Adrenal gland (tissue), 12 donors: ENCODE measurements around the gene GTF2A2. TPM values are rescaled to one million over a fixed set of nuclear protein-coding genes. Genes with fewer than 3 reads are reported as not detected.
"Not testable (repeated sequence)": the region's sequence is repeated elsewhere in the genome, so short reads cannot be mapped to it uniquely, and the experiment has no call there.

Source experiments
- DNase-seq, 7 donors: peaks; one replicate each; pipeline ENCODE4 v3.0.0-alpha.2; 2019 to 2020
- H3K27ac ChIP-seq, 5 donors: fragments of 200-600 bp; sonication (generic) in 4 of 5; 1 replicate in 3 of 5; 2 replicates in 2 of 5; pipeline versions ENCODE4 v1.5.1 to v1.8.0; 2016 to 2020; ENCODE audit warnings: mild to moderate bottlenecking in 1 of 5
- H3K27me3 ChIP-seq: fragments of 200-600 bp; 2 replicates; pipeline ENCODE4 v1.8.0; 2021
- H3K36me3 ChIP-seq, 2 donors: fragments of 200-600 bp; replicated peaks in 1 of 2; 1 replicate in 1 of 2; 2 replicates in 1 of 2; pipeline versions ENCODE4 v1.5.1 to v1.8.0; 2018 to 2022
- H3K4me1 ChIP-seq, 2 donors: fragments of 200-600 bp; replicated peaks in 1 of 2; 1 replicate in 1 of 2; 2 replicates in 1 of 2; pipeline versions ENCODE4 v1.5.1 to v1.8.0; 2018 to 2021
- H3K4me3 ChIP-seq, 4 donors: fragments of 200-600 bp; sonication (generic) in 3 of 4; one replicate each; pipeline ENCODE4 v1.5.1; 2016 to 2018
- H3K9me3 ChIP-seq, 3 donors: fragments of 200-600 bp; sonication (generic) in 1 of 3; replicated peaks in 1 of 3; 1 replicate in 2 of 3; 2 replicates in 1 of 3; pipeline versions ENCODE4 v1.5.1 to v1.8.0; 2016 to 2021
- POLR2A ChIP-seq, 2 donors: fragments of 450-650 bp; IDR thresholded peaks; one replicate each; pipeline ENCODE4 v1.6.1; 2017; ENCODE audit warnings: antibody characterized with exemption in 2 of 2, mild to moderate bottlenecking in 2 of 2, moderate library complexity in 1 of 2
- WGBS, 4 donors: extraction: QIAGEN DNeasy Blood & Tissue Kit in 2 of 4; methylation state at CpG; one replicate each; pipeline versions ENCODE4 v1.1.5 to v1.1.7; 2013 to 2017; 5-methylcytosine and 5-hydroxymethylcytosine counted together
- intact Hi-C, 2 donors: fragments of 100-400 bp; cut with DNase I; formaldehyde crosslinking; loops; one replicate each; pipeline versions ENCODE4 v1.14.1 to v1.15.0; 2022 to 2023
- polyA plus RNA-seq, 3 donors: library from polyadenylated mRNA; stranded (reverse); fragments of 200-250 nt in 2 of 3; fragments of 350-450 nt in 1 of 3; fragmentation: Illumina TruSeq in 1 of 3; extraction: RNeasy Lipid Tissue Mini Kit (QIAGEN cat#74804) in 1 of 3; gene quantifications; one replicate each; pipeline ENCODE4 v1.2.3, GENCODE V29; 2013 to 2014
- total RNA-seq, 9 donors: library from RNA; depleted of rRNA in 4 of 9; stranded (reverse); fragments of >200 nt in 4 of 9; fragments of 120-200 nt in 1 of 9; fragmentation: NEBNext Ultra II Directional in 1 of 9; extraction: Animal tissue kit (Norgen Biotek cat#: 25700) in 1 of 9; gene quantifications; one replicate each; pipeline versions ENCODE4 v1.1.0 to v1.2.4, GENCODE V29; 2013 to 2023
- TF ChIP-seq, protein P1 (sequence below), 6 experiments: fragments of 450-650 bp in 4 of 6; fragments of 200-600 bp in 2 of 6; sonication (generic) in 1 of 6; IDR thresholded peaks; 1 replicate in 5 of 6; 2 replicates in 1 of 6; pipeline versions ENCODE4 v1.5.1 to v1.8.0; 2016 to 2021; ENCODE audit warnings: antibody characterized with exemption in 6 of 6, mild to moderate bottlenecking in 2 of 6, moderate library complexity in 1 of 6
- donor health status: healthy with polysubstance abuse.
- donor health status: Bipolar disorder and iron deficiency.
- donor health status: DM: yes; HTN: yes; CAD: no.
- donor health status: DM: no; HTN: no; CAD: no.
- donor health status: DM: no; HTN: no; CAD: no.
- donor health status: DM: yes; HTN: yes; CAD: no.

Gene GTF2A2
- total and polyA plus RNA-seq, 12 donors, result 34.8 to 737 (median 105) TPM

GRCh38 chr15:59646277-59646676 is 11.0 kb downstream of the GTF2A2 start:
- no peak for DNase-seq
- TF ChIP-seq POLR2A (IDR thresholded peaks at IDR 0.05), result no peak
- TF ChIP-seq, protein P1, sequence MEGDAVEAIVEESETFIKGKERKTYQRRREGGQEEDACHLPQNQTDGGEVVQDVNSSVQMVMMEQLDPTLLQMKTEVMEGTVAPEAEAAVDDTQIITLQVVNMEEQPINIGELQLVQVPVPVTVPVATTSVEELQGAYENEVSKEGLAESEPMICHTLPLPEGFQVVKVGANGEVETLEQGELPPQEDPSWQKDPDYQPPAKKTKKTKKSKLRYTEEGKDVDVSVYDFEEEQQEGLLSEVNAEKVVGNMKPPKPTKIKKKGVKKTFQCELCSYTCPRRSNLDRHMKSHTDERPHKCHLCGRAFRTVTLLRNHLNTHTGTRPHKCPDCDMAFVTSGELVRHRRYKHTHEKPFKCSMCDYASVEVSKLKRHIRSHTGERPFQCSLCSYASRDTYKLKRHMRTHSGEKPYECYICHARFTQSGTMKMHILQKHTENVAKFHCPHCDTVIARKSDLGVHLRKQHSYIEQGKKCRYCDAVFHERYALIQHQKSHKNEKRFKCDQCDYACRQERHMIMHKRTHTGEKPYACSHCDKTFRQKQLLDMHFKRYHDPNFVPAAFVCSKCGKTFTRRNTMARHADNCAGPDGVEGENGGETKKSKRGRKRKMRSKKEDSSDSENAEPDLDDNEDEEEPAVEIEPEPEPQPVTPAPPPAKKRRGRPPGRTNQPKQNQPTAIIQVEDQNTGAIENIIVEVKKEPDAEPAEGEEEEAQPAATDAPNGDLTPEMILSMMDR (IDR thresholded peaks at IDR 0.05), result no peak
- Histone ChIP-seq H3K4me3 (no peak overlapping the region), H3K4me1 (no peaks in the 10 kb centered on the region), H3K27ac (no peak overlapping the region), H3K36me3 (peaks cover 0 to 33% of the 10 kb centered on the region in 2 donors), H3K27me3 (no peaks in the 10 kb centered on the region), H3K9me3 (no peaks in the 10 kb centered on the region)
- intact Hi-C loops, result no loop called here
- WGBS, 4 donors, result 96 to 100% (median 100%) methylated on average over 1 of the region's 1 CpG

GRCh38 chr15:59645812-59646211 is 11.5 kb downstream of the GTF2A2 start:
- H3K9me3 ChIP-seq, intact Hi-C loops, H3K4me3 ChIP-seq, H3K4me1 ChIP-seq, DNase-seq, H3K27me3 ChIP-seq, H3K27ac ChIP-seq: not testable (repeated sequence)
- peaks cover 0 to 28% of the 10 kb centered on the region in 2 donors for H3K36me3 ChIP-seq
- WGBS, 4 donors, result 96 to 97% (median 97%) methylated on average over 9 of the region's 9 CpGs

DNA sequence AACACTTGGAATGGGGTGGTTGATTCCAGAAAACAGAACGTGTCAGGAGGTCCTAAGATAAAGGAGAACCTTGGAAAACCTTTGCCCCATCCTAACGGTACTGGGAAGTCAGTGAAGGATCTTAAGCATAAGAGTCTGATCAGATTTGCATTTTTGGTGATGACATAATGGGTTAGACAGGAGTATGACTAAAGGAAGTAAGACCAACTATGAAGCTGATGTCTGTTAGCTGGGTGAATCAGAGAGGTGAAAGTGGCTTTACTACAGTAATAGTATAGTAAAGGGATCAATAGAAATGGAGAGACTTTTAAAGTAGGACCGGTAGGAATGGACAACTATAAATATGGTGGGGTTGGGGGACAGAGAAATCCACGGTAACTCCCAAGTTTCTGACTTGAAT is 12.6 kb downstream of the GTF2A2 start:
- DNase-seq, result no peak
- H3K9me3 ChIP-seq, result no peaks in the 10 kb centered on the region
- no peak overlapping the region for H3K4me3 ChIP-seq
- H3K27ac ChIP-seq, result no peak overlapping the region
- intact Hi-C loops, result no loop called here
- H3K36me3 ChIP-seq, result peaks cover 0 to 26% of the 10 kb centered on the region in 2 donors
- 79 to 90% (median 84%) methylated on average over 4 of the region's 4 CpGs for WGBS, 4 donors
- H3K4me1 ChIP-seq, result no peaks in the 10 kb centered on the region
- no peak for TF ChIP-seq POLR2A (IDR thresholded peaks at IDR 0.05)
- TF ChIP-seq, protein P1 (IDR thresholded peaks at IDR 0.05), result no peak
- H3K27me3 ChIP-seq, result no peaks in the 10 kb centered on the region

DNA sequence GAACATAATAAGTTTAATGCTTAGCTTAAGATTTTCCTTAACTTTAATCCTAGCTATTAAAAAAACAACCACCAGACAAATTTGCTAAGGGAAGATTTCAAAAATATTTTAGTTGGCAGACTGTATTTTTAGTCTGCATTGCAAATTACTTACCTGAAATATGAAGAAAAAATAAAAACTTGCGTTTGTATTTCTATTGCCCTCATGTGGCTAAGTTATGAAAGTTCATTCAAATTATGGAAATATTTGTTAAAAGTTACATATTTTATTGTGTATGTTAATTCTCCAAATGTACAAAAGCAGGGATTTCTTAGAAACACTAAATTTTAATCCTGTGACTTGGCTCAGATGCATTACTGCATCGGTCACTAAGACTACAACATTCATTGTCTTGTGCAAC is 15.0 kb downstream of the GTF2A2 start:
- Histone ChIP-seq H3K27me3 (no peaks in the 10 kb centered on the region), H3K9me3 (no peaks in the 10 kb centered on the region), H3K36me3 (peaks cover 0 to 35% of the 10 kb centered on the region in 2 donors), H3K4me3 (no peak overlapping the region), H3K4me1 (no peaks in the 10 kb centered on the region), H3K27ac (no peak overlapping the region)
- 78 to 88% (median 79%) methylated on average over 2 of the region's 2 CpGs for WGBS, 4 donors
- DNase-seq, result no peak
- intact Hi-C loops, result no loop called here
- no peak for TF ChIP-seq POLR2A (IDR thresholded peaks at IDR 0.05)
- TF ChIP-seq, protein P1 (IDR thresholded peaks at IDR 0.05), result peak in 2 of 6 experiments; percentile 13 to 23

DNA sequence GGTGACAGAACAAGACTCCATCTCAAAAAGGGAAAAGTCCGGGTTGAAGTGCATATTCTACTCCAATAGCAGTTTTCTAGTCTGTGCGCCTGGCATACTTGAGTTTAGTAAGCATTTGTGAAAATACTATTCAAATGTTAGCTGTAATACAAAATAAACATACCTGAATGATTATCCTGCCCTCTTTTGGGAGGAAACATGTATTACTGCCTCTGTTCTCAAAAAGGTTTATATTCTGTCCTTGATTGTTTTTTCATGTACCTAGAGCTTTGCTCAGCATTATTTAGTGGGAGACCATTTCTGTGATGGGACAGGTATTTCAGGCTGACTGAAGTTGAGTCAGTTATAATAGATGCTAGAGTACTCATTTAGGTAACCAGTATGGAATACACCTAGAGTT is 19.8 kb downstream of the GTF2A2 start:
- intact Hi-C loops, result loop anchor here in 1 of 2 donors (5.0 kb wide), 1 partner anchor 100 kb away; no protein-coding TSS in a partner anchor
- 92 to 98% (median 95%) methylated on average over 2 of the region's 2 CpGs for WGBS, 4 donors
- not testable (repeated sequence) for DNase-seq, H3K4me1 ChIP-seq, H3K4me3 ChIP-seq, H3K27me3 ChIP-seq, H3K9me3 ChIP-seq, H3K27ac ChIP-seq
- peaks cover 0 to 10% of the 10 kb centered on the region in 2 donors for H3K36me3 ChIP-seq
